NCI-H82 treated with DMSO at 0.1 percent for 48 hours (cell line): ENCODE measurements around the gene ARMC2.
"Not testable (repeated sequence)": the region's sequence is repeated elsewhere in the genome, so short reads cannot be mapped to it uniquely, and the experiment has no call there.

Experiments
- DNase-seq: peaks from one replicate; lab custom pipeline; 2025; ENCODE audit not compliant: unreplicated experiment; lab: John Stamatoyannopoulos, UW

Gene ARMC2

DNA sequence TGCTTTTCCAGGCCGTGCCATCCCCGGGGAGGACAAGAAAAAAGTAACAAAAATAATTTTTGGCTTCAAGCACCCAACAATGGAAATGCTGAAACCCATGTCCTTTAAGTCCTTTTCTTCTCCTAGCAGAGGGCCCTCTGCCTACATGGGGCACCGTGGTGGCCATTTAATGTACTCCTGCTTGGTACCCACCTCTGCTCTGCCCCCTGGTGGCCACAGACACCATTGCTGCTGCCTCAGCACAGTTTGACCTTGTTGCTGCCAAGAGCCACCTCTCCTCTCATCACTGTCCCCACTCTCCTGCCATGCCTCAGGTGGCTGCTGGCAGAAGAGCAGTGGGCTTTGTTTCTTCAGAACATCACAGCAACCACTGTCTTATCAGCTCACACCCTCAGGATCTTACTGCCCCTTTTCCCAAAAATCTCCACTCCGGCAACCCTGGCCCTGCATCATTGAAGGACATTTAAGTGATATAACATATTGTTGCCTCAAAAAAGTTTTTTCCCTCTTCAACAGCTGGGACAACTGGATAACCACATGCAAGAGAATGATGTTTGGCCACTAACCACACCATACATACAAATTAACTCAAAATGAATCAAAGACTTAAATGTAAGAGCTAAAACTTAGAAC lies 12.9 kb upstream of the ARMC2 start:
- peak; percentile 70 for DNase-seq

- DNase-seq, result no peak
Observed at GRCh38 chr6:108836061-108836460, 12.2 kb upstream of the ARMC2 start.

- no peak for DNase-seq
Observed at GRCh38 chr6:108837236-108837971, 10.8 kb upstream of the ARMC2 start.

GRCh38 chr6:108838101-108838717 lies 10.0 kb upstream of the ARMC2 start:
- DNase-seq, result peak; percentile 8

DNA sequence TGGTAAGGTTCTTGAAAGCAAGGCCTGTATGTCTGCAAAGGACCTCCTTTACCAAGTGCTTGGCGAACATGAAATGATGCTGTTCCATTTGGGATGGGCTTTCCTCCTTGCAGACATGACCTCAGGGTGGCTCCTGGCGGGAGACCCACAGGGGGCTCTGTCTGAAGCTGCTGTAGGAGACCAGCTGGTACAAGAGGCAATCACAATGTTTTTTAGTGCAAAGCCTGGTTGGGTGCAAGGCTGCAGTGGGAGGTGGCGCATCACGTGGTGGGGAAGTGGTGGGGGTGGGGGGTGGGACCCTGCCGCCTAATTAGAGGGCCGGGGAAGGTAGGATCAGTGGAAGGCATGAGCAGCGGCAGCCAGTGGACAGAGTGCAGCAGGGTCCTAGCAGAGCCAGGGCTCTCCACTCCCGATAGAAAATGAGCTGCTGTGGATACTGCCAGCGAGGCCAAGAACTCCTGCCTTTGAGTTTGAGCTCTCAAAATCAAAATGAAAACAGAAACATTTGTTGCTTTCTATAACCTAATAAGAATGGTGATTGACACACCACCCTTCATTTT lies 9.1 kb upstream of the ARMC2 start:
- no peak for DNase-seq

GRCh38 chr6:108840919-108841318 lies 7.3 kb upstream of the ARMC2 start:
- DNase-seq, result no peak

- DNase-seq, result no peak
Observed at GRCh38 chr6:108841377-108841855, 6.8 kb upstream of the ARMC2 start.

GRCh38 chr6:108844135-108844534 lies 4.1 kb upstream of the ARMC2 start:
- no peak for DNase-seq

DNA sequence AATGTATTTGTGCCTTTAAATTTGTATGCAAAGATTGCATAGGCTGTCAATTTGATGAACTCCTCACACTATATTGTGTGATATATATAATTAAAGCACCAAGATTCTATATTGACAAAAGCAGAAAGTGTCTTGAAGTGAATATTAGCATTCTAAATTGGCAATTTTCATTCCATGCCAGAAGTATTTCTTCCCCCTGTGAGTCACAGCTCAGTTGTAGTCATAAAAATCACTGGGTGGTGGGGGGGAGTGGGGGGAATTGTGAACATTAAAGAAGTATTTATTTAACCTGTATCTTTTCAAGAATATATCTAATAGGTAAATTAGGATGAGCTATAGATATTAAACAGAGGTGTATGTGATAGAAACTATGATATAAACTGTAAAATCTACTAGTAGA lies 3.1 kb upstream of the ARMC2 start:
- no peak for DNase-seq

DNA sequence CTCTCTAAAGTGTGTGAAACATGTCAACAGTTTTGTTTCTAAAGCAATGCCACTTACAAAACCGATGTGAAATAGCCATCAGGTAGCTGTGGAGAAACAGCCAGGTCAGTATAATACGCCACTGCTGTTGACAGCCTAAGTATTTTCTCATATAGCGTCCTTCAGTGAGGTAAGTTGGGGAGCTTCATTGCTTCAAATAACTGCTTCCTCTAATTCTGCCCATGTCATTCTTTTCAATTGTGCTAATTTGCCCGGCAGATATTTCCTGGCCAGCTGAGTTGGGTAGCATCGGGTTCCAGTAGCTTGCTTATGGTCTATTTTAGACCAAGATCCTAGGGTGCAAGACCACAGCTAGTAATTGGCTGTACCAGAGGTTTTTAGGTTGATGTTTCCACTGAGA lies 2.1 kb upstream of the ARMC2 start:
- DNase-seq, result no peak

- peak; percentile 65 for DNase-seq
Observed at GRCh38 chr6:108846628-108847027, 1.6 kb upstream of the ARMC2 start.

DNA sequence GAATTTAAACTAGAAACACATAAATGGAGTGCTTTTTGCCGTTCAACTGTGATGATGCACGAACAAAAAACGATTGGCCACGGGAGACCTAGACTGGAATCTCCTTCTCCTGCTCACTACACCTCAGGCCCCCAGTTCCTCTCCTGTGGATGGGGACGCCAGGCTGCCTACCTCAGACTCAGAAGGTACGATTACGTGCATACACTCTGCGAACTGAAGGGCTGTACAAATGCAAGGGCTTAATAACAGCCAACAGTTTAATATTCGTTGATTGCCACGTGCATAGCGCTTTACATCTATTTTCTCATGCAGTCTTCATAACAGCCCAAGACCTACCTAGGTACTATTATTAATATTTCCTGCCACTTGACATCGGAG lies 495 bp upstream of the ARMC2 start:
- DNase-seq, result no peak

DNA sequence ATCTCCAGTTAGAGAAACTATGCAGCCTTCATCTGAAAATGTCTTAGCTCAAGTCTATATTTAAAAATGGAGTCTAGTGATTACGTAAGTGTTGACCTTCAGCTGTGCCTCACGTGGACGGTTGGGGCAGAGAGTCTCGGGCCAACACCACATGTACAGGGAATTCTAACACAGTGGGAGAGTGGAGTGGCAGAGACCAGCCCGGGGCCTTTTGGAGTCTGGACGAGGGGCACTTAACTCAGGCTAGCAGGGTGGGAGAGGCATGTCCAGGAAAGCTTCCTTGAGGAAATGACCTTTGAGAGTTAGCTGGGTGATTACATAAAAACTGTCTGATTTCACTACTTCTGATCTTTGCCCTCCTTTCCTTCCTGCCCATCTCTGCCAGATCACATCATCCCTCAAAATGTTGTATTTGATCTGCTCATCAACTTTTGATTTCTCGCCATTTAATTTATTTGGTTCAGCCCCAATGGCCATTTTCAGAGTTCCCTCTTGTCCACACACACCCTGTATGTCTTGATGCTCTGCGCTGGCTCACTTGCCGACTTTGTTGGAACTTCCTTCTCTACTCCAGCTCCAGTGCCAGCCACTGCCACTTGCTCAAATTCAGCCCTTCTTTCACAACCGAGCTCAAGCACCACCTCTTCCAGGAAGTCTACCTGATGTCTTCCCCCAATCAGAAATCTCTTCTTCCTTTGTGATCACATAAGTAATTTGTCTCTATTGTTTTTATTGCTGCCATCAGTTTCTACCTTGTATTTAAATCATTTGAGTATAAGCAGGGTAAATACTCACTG lies 2.6 kb downstream of the ARMC2 start:
- no peak for DNase-seq

DNA sequence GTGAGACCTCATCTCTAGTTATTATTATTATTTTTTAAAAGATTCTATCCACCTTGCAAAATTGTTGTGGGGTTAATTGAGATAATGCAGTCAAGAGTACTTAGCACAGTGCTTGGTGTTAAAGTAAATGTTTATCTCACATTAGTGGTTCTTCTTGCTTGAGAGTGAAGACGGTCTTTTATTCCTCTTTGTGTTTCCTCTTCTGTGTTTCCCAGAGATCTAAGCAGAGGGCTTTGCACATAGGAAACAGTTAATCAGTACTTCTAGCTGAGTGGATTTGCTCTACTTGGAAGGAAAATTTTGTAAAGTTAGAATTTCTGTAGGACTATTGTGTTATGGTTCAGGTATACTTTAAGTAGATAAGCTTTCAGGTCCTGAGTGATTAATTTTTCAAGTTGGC lies 3.5 kb downstream of the ARMC2 start:
- no peak for DNase-seq

DNA sequence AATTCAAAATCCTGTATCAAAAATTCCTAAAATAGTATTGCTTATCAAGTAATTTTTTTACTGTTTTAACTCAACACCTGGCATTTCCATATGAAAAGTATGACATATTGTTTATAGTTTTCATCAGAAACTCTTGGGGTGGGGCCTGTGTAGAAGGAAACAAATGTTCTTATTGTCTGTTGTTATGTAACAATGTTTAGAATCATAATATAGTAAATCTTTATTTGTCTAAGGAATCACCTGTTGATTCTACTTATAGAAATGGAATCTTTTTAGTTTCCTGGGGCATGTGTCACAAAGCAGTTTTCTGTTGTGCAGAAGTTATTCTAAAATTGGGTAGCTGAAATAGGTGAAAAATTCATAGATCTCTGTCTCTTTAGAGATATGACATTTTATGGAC lies 4.9 kb downstream of the ARMC2 start:
- no peak for DNase-seq

- no peak for DNase-seq
Observed at GRCh38 chr6:108862479-108863191, 14.4 kb downstream of the ARMC2 start.

GRCh38 chr6:108865751-108866286 lies 17.6 kb downstream of the ARMC2 start:
- not testable (repeated sequence) for DNase-seq

GRCh38 chr6:108866798-108867197 lies 18.6 kb downstream of the ARMC2 start:
- no peak for DNase-seq

DNA sequence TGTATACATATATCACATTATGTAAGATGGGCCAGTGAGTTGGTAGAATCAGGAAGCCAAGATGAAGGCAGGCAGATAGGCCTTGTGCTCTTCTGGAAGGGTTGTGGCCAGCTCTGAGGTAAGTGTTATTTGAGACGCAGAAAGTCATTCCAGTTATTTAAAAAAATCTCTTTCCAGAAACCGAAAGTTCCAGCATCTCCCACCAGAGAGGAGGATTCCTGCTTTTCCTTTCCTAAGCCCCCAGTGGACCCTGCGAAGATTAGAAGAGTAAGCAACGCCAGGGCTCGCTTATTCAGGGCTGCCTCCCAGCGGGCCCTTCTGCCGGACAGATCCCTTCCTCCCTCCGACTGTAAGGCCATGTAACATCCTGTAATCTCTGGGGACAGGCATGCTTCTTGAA lies 20.4 kb downstream of the ARMC2 start:
- DNase-seq, result no peak

DNA sequence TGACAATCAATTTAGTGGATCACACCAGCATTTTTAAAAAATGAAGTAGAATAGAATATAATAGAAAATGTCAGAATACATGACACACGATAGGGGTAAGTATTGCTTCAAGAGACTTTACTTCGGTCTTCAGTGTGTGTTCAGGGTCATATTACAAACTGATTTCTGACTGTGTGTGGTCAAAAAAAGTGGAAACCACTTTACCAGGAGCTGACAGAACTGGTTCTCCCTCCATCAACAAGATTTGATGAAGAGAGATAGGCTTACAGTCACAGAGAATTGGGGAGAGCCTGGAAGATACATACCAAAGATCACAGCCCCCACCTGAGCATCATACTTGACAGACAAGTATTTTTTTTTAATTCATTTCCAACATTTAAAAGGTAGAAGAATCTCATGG lies 21.7 kb downstream of the ARMC2 start:
- DNase-seq, result no peak
